Mesothelial cell of epicardium (in vitro differentiated cells): ENCODE measurements around the gene CNTROB. TPM values are rescaled to one million over a fixed set of nuclear protein-coding genes. Genes with fewer than 3 reads are reported as not detected.

Experiments used
- DNase-seq, 2 experiments: peaks; one replicate each; pipeline ENCODE4 v3.0.0; 2021; ENCODE audit warnings: low spot score in 2 of 2; ENCODE audit not compliant: unreplicated experiment in 2 of 2
- H3K27ac Mint-ChIP-seq: 2 replicates; pipeline ENCODE4 v1.8.0; 2021; ENCODE audit warnings: mixed read lengths
- H3K27me3 Mint-ChIP-seq: 2 replicates; pipeline ENCODE4 v1.8.0; 2021; ENCODE audit warnings: low read depth, mixed read lengths
- H3K36me3 Mint-ChIP-seq: 2 replicates; pipeline ENCODE4 v1.8.0; 2021; ENCODE audit warnings: mixed read lengths
- H3K4me1 Mint-ChIP-seq: 2 replicates; pipeline ENCODE4 v1.8.0; 2021; ENCODE audit warnings: mixed read lengths
- H3K4me3 Mint-ChIP-seq: 2 replicates; pipeline ENCODE4 v1.8.0; 2021; ENCODE audit warnings: mild to moderate bottlenecking, moderate library complexity, mixed read lengths
- H3K9me3 Mint-ChIP-seq: 2 replicates; pipeline ENCODE4 v1.8.0; 2021; ENCODE audit warnings: mixed read lengths
- CTCF ChIP-seq: fragments of 200-600 bp; sonication (generic); IDR thresholded peaks from one replicate; pipeline ENCODE4 v1.5.0; 2021; ENCODE audit warnings: antibody characterized with exemption; ENCODE audit not compliant: unreplicated experiment
- total RNA-seq: library from RNA; stranded (reverse); gene quantifications from 3 replicates; pipeline ENCODE4 v1.2.1, GENCODE V29; 2021

The CNTROB gene
- total RNA-seq, 1 donor from 2014 or later: 51.5 TPM

GRCh38 chr17:7959503-7960253 is 27.7 kb downstream of the CNTROB start:
- H3K4me1 Mint-ChIP-seq: peaks cover 4% of the 10 kb centered on the region
- no peaks in the 10 kb centered on the region for H3K36me3 Mint-ChIP-seq
- DNase-seq: no peak
- H3K27me3 Mint-ChIP-seq: peaks cover 5% of the 10 kb centered on the region
- no peak for TF ChIP-seq CTCF
- no peak overlapping the region for H3K27ac Mint-ChIP-seq
- no peaks in the 10 kb centered on the region for H3K9me3 Mint-ChIP-seq
- no peak overlapping the region for H3K4me3 Mint-ChIP-seq

GRCh38 chr17:7961421-7961820 is 29.4 kb downstream of the CNTROB start:
- Mint-ChIP-seq H3K36me3 (no peaks in the 10 kb centered on the region), H3K27me3 (peaks cover 5% of the 10 kb centered on the region), H3K4me1 (peaks cover under 1% of the 10 kb centered on the region), H3K4me3 (no peak overlapping the region), H3K9me3 (no peaks in the 10 kb centered on the region), H3K27ac (no peak overlapping the region)
- DNase-seq: no peak
- TF ChIP-seq CTCF: no peak

- no peak overlapping the region for H3K4me3 Mint-ChIP-seq
- H3K36me3 Mint-ChIP-seq: no peaks in the 10 kb centered on the region
- no peak overlapping the region for H3K27ac Mint-ChIP-seq
- H3K9me3 Mint-ChIP-seq: no peaks in the 10 kb centered on the region
- no peak for TF ChIP-seq CTCF
- H3K27me3 Mint-ChIP-seq: peaks cover 17% of the 10 kb centered on the region
- no peaks in the 10 kb centered on the region for H3K4me1 Mint-ChIP-seq
- DNase-seq: no peak
These were observed 35.7 kb downstream of the CNTROB start for GRCh38 chr17:7967751-7968150.

GRCh38 chr17:7969433-7969832 is 37.4 kb downstream of the CNTROB start:
- no peak overlapping the region for H3K27ac Mint-ChIP-seq
- H3K27me3 Mint-ChIP-seq: peaks cover 17% of the 10 kb centered on the region
- H3K4me3 Mint-ChIP-seq: no peak overlapping the region
- TF ChIP-seq CTCF: no peak
- H3K36me3 Mint-ChIP-seq: peaks cover under 1% of the 10 kb centered on the region
- H3K9me3 Mint-ChIP-seq: peaks cover 3% of the 10 kb centered on the region
- no peaks in the 10 kb centered on the region for H3K4me1 Mint-ChIP-seq
- DNase-seq: no peak

GRCh38 chr17:7971651-7972050 is 39.6 kb downstream of the CNTROB start:
- Mint-ChIP-seq H3K36me3 (peaks cover 4% of the 10 kb centered on the region), H3K4me3 (no peak overlapping the region), H3K27me3 (peaks cover 19% of the 10 kb centered on the region), H3K27ac (no peak overlapping the region), H3K4me1 (no peaks in the 10 kb centered on the region), H3K9me3 (peaks cover 14% of the 10 kb centered on the region)
- no peak for TF ChIP-seq CTCF
- DNase-seq: no peak
